ENCODE data around the gene TACC2. TPM values are rescaled to one million over a fixed set of nuclear protein-coding genes. Genes with fewer than 3 reads are reported as not detected.

TACC2 gene
- total and polyA plus RNA-seq, 2 experiments from 2014 or later = 30.8 to 35.9 TPM

GRCh38 chr10:122241836-122242235 lies 252.9 kb downstream of the TACC2 start (continued):
- TF ChIP-seq ZNF462 (CRISPR knock-in tag; IDR thresholded peaks at IDR 0.05) = no peak
- TF ChIP-seq ZNF331 (CRISPR knock-in tag; IDR thresholded peaks at IDR 0.05; ENCODE audit: low read depth) = no peak
- no peak for TF ChIP-seq CREB1 (CRISPR knock-in tag; IDR thresholded peaks at IDR 0.05; ENCODE audit: low read depth)
- no peak for TF ChIP-seq EZH2phosphoT487 (IDR thresholded peaks at IDR 0.05; ENCODE audit: unreplicated experiment)
- no peak for TF ChIP-seq CTCF (conservative IDR thresholded peaks at IDR 0.05; ENCODE audit: low read depth in 2 of 2)

- no peak overlapping the region for H3K27ac ChIP-seq (ENCODE audit: low read depth)
- ATAC-seq (no peak), DNase-seq (ENCODE audit: low spot score) (no peak)
- no peaks in the 10 kb centered on the region for H3F3A ChIP-seq (replicated peaks; ENCODE audit: low read depth)
- H3K36me3 Mint-ChIP-seq (ENCODE audit: low read depth) = peaks cover 49% of the 10 kb centered on the region
- peaks cover 2% of the 10 kb centered on the region for H3K27me3 Mint-ChIP-seq (ENCODE audit: insufficient read depth, low read depth, poor library complexity)
- H2AFZ ChIP-seq = no peak overlapping the region
- no peaks in the 10 kb centered on the region for H3K9me2 ChIP-seq (ENCODE audit: insufficient read depth)
- H3K4me1 Mint-ChIP-seq = peaks cover 3% of the 10 kb centered on the region; the same call in 1 of the 3 replicates
- TF ChIP-seq CTCF (conservative IDR thresholded peaks at IDR 0.05; ENCODE audit: low read depth in 2 of 2) = no peak
- no peak for TF ChIP-seq ZNF331 (CRISPR knock-in tag; IDR thresholded peaks at IDR 0.05; ENCODE audit: low read depth)
- no peak for TF ChIP-seq ETS1 (IDR thresholded peaks at IDR 0.05)
- TF ChIP-seq NANOG (IDR thresholded peaks at IDR 0.05; ENCODE audit: borderline replicate concordance) = no peak
- H3K4me3 Mint-ChIP-seq = no peak overlapping the region
- H4K20me1 ChIP-seq (replicated peaks; ENCODE audit: insufficient read depth) = 0 out of 2 replicates have a peak, but pooled peaks cover 6% of the 10 kb centered on the region
- peaks cover 20% of the 10 kb centered on the region for H3K36me3 ChIP-seq (ENCODE audit: insufficient read depth)
- H3K4me2 ChIP-seq = no peak overlapping the region
- H3K9me3 Mint-ChIP-seq = no peaks in the 10 kb centered on the region
- H3K27ac Mint-ChIP-seq = no peak overlapping the region
- H3K4me1 ChIP-seq (ENCODE audit: insufficient read depth) = no peaks in the 10 kb centered on the region
- no peaks in the 10 kb centered on the region for H3K27me3 ChIP-seq (ENCODE audit: insufficient read depth)
- no peak overlapping the region for H3K4me3 ChIP-seq
- H3K79me2 ChIP-seq (replicated peaks; ENCODE audit: insufficient read depth) = no peaks in the 10 kb centered on the region
Measured at GRCh38 chr10:122243550-122243949, 254.6 kb downstream of the TACC2 start.
